ENCODE data around the gene ARSJ. TPM values are rescaled to one million over a fixed set of nuclear protein-coding genes. Genes with fewer than 3 reads are reported as not detected.

The ARSJ gene
- polyA plus RNA-seq, 1 donor (not counting 4 experiments of a cell fraction or from before 2014, with no cell fraction given), result 15.7 TPM

- Histone ChIP-seq H3K27me3 (ENCODE audit: control insufficient read depth, extremely low read depth, insufficient read depth, low read length) (no peaks in the 10 kb centered on the region), H3K79me2 (ENCODE audit: control insufficient read depth, insufficient read depth, low read length) (no peaks in the 10 kb centered on the region), H3K9me3 (ENCODE audit: control insufficient read depth, low read depth, low read length) (no peaks in the 10 kb centered on the region), H4K20me1 (ENCODE audit: control insufficient read depth, extremely low read depth, insufficient read depth, low read length) (no peaks in the 10 kb centered on the region), H2AFZ (ENCODE audit: control insufficient read depth, low read length) (no peak overlapping the region), H3K4me2 (ENCODE audit: control insufficient read depth, extremely low read depth, insufficient read depth, low read depth, low read length) (no peak overlapping the region), H3K9me1 (ENCODE audit: control insufficient read depth, extremely low read depth, insufficient read depth, low read length) (no peaks in the 10 kb centered on the region), H3K4me3 (ENCODE audit: control insufficient read depth in 2 of 3, extremely low read depth in 1 of 3, insufficient read depth in 2 of 3, low read depth in 1 of 3, low read length in 3 of 3) (no peak overlapping the region), H3K27ac (ENCODE audit: control insufficient read depth, insufficient read depth, low read length) (no peak overlapping the region), H3K36me3 (ENCODE audit: control insufficient read depth in 2 of 2, extremely low read depth in 1 of 2, insufficient read depth in 2 of 2, low read length in 2 of 2) (no peaks in the 10 kb centered on the region), H3K4me1 (ENCODE audit: control insufficient read depth, extremely low read depth, insufficient read depth, low read length) (peaks cover 6% of the 10 kb centered on the region), H3K9ac (ENCODE audit: control insufficient read depth, extremely low read depth, insufficient read depth, low read length) (no peak overlapping the region)
- TF ChIP-seq CTCF (optimal IDR thresholded peaks at IDR 0.05 in 1 of 3, IDR thresholded peaks at IDR 0.05 in 1 of 3, conservative IDR thresholded peaks at IDR 0.05 in 1 of 3; ENCODE audit: extremely low read depth in 1 of 3, insufficient read depth in 2 of 3, low read length in 3 of 3) (no peak), EZH2 (IDR thresholded peaks at IDR 0.05; ENCODE audit: low read length) (no peak)
- DNase-seq (ENCODE audit: low read depth, low spot score), result no peak
- FAIRE-seq, result no peak
- dilution Hi-C loops (cut with MboI; ENCODE audit: extremely low pct_ligation_motif_present, low sequenced_read_pairs), result no loop called here
Observed at GRCh38 chr4:113950207-113950606, 29.2 kb downstream of the ARSJ start.

- no peaks in the 10 kb centered on the region for H3K9me3 ChIP-seq (ENCODE audit: control insufficient read depth, low read depth, low read length)
- peaks cover 1% of the 10 kb centered on the region for H3K79me2 ChIP-seq (ENCODE audit: control insufficient read depth, insufficient read depth, low read length)
- no peak for DNase-seq (ENCODE audit: low read depth, low spot score)
- H3K9ac ChIP-seq (ENCODE audit: control insufficient read depth, extremely low read depth, insufficient read depth, low read length), result no peak overlapping the region
- no peak overlapping the region for H2AFZ ChIP-seq (ENCODE audit: control insufficient read depth, low read length)
- H3K27me3 ChIP-seq (ENCODE audit: control insufficient read depth, extremely low read depth, insufficient read depth, low read length), result no peaks in the 10 kb centered on the region
- H3K36me3 ChIP-seq (ENCODE audit: control insufficient read depth in 2 of 2, extremely low read depth in 1 of 2, insufficient read depth in 2 of 2, low read length in 2 of 2), result no peaks in the 10 kb centered on the region
- TF ChIP-seq CTCF (optimal IDR thresholded peaks at IDR 0.05 in 1 of 3, IDR thresholded peaks at IDR 0.05 in 1 of 3, conservative IDR thresholded peaks at IDR 0.05 in 1 of 3; ENCODE audit: extremely low read depth in 1 of 3, insufficient read depth in 2 of 3, low read length in 3 of 3) (no peak), EZH2 (IDR thresholded peaks at IDR 0.05; ENCODE audit: low read length) (no peak)
- no peaks in the 10 kb centered on the region for H3K9me1 ChIP-seq (ENCODE audit: control insufficient read depth, extremely low read depth, insufficient read depth, low read length)
- H3K4me3 ChIP-seq (ENCODE audit: control insufficient read depth in 2 of 3, extremely low read depth in 1 of 3, insufficient read depth in 2 of 3, low read depth in 1 of 3, low read length in 3 of 3), result no peak overlapping the region
- H3K27ac ChIP-seq (ENCODE audit: control insufficient read depth, insufficient read depth, low read length), result no peak overlapping the region
- H3K4me2 ChIP-seq (ENCODE audit: control insufficient read depth, extremely low read depth, insufficient read depth, low read depth, low read length), result no peak overlapping the region
- FAIRE-seq, result no peak
- dilution Hi-C loops (cut with MboI; ENCODE audit: extremely low pct_ligation_motif_present, low sequenced_read_pairs), result no loop called here
- peaks cover 10% of the 10 kb centered on the region for H3K4me1 ChIP-seq (ENCODE audit: control insufficient read depth, extremely low read depth, insufficient read depth, low read length)
- no peaks in the 10 kb centered on the region for H4K20me1 ChIP-seq (ENCODE audit: control insufficient read depth, extremely low read depth, insufficient read depth, low read length)
Observed at GRCh38 chr4:113947484-113947883, 32.0 kb downstream of the ARSJ start.

All from keratinocyte (primary cell).